Caco-2 (cell line): Measurements from ENCODE around the gene PPP1R13B. TPM values are rescaled to one million over a fixed set of nuclear protein-coding genes. Genes with fewer than 3 reads are reported as not detected.

Experiments
- BruUV-seq: library from RNA; stranded (reverse); fragments of 400-500 nt; replicated peaks from 2 replicates; lab custom pipeline; 2021; lab: Mats Ljungman, UMichigan
- CTCF ChIA-PET: fragments of 300-600 bp; sonication (Branson Sonifier 250); formaldehyde crosslinking; loops from one replicate; lab custom pipeline; 2022; ENCODE audit warnings: antibody characterized with exemption; lab: Charles Lee
- POLR2A ChIA-PET: fragments of 300-600 bp; sonication (Branson Sonifier 250); formaldehyde crosslinking; loops from one replicate; lab custom pipeline; 2022; ENCODE audit warnings: antibody characterized with exemption; lab: Charles Lee
- DNase-seq, 2 experiments: peaks; one replicate each; pipeline versions ENCODE4 v3.0.0 to v3.0.0-alpha.2; 2020 to 2022
- H3K27me3 ChIP-seq: replicated peaks from 2 replicates; pipeline ENCODE4 v1.6.0; 2011; ENCODE audit warnings: low read length; ENCODE audit not compliant: control insufficient read depth, insufficient read depth
- H3K36me3 ChIP-seq: 2 replicates; pipeline ENCODE4 v1.5.1; 2011; ENCODE audit warnings: low read length; ENCODE audit not compliant: control insufficient read depth, insufficient read depth
- H3K4me1 ChIP-seq: fragments of 250-450 bp; sonication (Bioruptor Pico); 2 replicates; pipeline ENCODE4 v1.5.1; 2020; ENCODE audit warnings: mild to moderate bottlenecking
- H3K4me3 ChIP-seq: 2 replicates; pipeline ENCODE4 v1.5.1; 2011; ENCODE audit warnings: low read depth, mild to moderate bottlenecking, control low read depth, low read length
- H3K9me3 ChIP-seq: fragments of 250-450 bp; sonication (Bioruptor Pico); 2 replicates; pipeline ENCODE4 v1.5.1; 2020; ENCODE audit warnings: mild to moderate bottlenecking, moderate library complexity
- H3K27ac Mint-ChIP-seq: one replicate; pipeline ENCODE4 v1.8.0; 2022; ENCODE audit warnings: mixed read lengths; ENCODE audit not compliant: unreplicated experiment
- H3K27me3 Mint-ChIP-seq: one replicate; pipeline ENCODE4 v1.8.0; 2022; ENCODE audit warnings: mixed read lengths; ENCODE audit not compliant: insufficient read depth, unreplicated experiment
- H3K36me3 Mint-ChIP-seq: one replicate; pipeline ENCODE4 v1.8.0; 2022; ENCODE audit warnings: mild to moderate bottlenecking, mixed read lengths; ENCODE audit not compliant: insufficient read depth, unreplicated experiment
- H3K4me1 Mint-ChIP-seq: one replicate; pipeline ENCODE4 v1.8.0; 2022; ENCODE audit warnings: low read depth, mixed read lengths; ENCODE audit not compliant: unreplicated experiment
- H3K4me3 Mint-ChIP-seq: one replicate; pipeline ENCODE4 v1.8.0; 2022; ENCODE audit warnings: mild to moderate bottlenecking, moderate library complexity, mixed read lengths; ENCODE audit not compliant: unreplicated experiment
- H3K9me3 Mint-ChIP-seq: one replicate; pipeline ENCODE4 v1.8.0; 2022; ENCODE audit warnings: mixed read lengths; ENCODE audit not compliant: unreplicated experiment
- CTCF ChIP-seq, 2 experiments: fragments of 200-600 bp in 1 of 2; IDR thresholded peaks; 1 replicate in 1 of 2; 2 replicates in 1 of 2; pipeline versions ENCODE4 v1.5.1 to v1.8.0; 2011 to 2022; ENCODE audit warnings: antibody characterized with exemption in 1 of 2, control low read depth in 1 of 2, inconsistent platforms in 1 of 2, low read depth in 1 of 2, low read length in 1 of 2, mild to moderate bottlenecking in 1 of 2, moderate library complexity in 1 of 2; ENCODE audit not compliant: insufficient read depth in 1 of 2, severe bottlenecking in 1 of 2, unreplicated experiment in 1 of 2
- intact Hi-C: fragments of 100-400 bp; cut with micrococcal nuclease; formaldehyde crosslinking; loops from one replicate; pipeline ENCODE4 v1.10.0; 2022; ENCODE audit not compliant: unreplicated experiment
- total RNA-seq: library from RNA; stranded (reverse); gene quantifications from 2 replicates; pipeline ENCODE4 v1.2.3, GENCODE V29; 2022

The PPP1R13B gene
- total RNA-seq, 1 experiment from 2014 or later, result 15.8 TPM

- Histone ChIP-seq H3K4me1 (no peaks in the 10 kb centered on the region), H3K4me3 (no peak overlapping the region), H3K9me3 (no peaks in the 10 kb centered on the region), H3K27me3 (no peaks in the 10 kb centered on the region), H3K36me3 (peaks cover 2% of the 10 kb centered on the region; the same call in 1 of the 2 replicates)
- ChIA-PET POLR2A (no interaction called here), CTCF (no interaction called here)
- no peaks in the 10 kb centered on the region for H3K4me1 Mint-ChIP-seq
- H3K36me3 Mint-ChIP-seq, result peaks cover 33% of the 10 kb centered on the region
- no TSS peak for BruUV-seq
- no peak overlapping the region for H3K27ac Mint-ChIP-seq
- no peaks in the 10 kb centered on the region for H3K27me3 Mint-ChIP-seq
- H3K4me3 Mint-ChIP-seq, result no peak overlapping the region
- no peak for DNase-seq
- peak in 1 of 2 experiments; percentile 14 for TF ChIP-seq CTCF (IDR thresholded peaks at IDR 0.05; ENCODE audit: insufficient read depth in 1 of 2, low read depth in 1 of 2, low read length in 1 of 2, severe bottlenecking in 1 of 2, unreplicated experiment in 1 of 2)
- H3K9me3 Mint-ChIP-seq, result no peaks in the 10 kb centered on the region
- intact Hi-C loops, result no loop called here
Measured at GRCh38 chr14:103730490-103731035, 116.8 kb downstream of the PPP1R13B start.

- Mint-ChIP-seq H3K36me3 (peaks cover 33% of the 10 kb centered on the region), H3K9me3 (no peaks in the 10 kb centered on the region), H3K27me3 (no peaks in the 10 kb centered on the region), H3K4me1 (no peaks in the 10 kb centered on the region), H3K4me3 (no peak overlapping the region), H3K27ac (no peak overlapping the region)
- Histone ChIP-seq H3K4me3 (no peak overlapping the region), H3K4me1 (no peaks in the 10 kb centered on the region), H3K9me3 (no peaks in the 10 kb centered on the region), H3K27me3 (no peaks in the 10 kb centered on the region), H3K36me3 (peaks cover 2% of the 10 kb centered on the region; the same call in 1 of the 2 replicates)
- no TSS peak for BruUV-seq
- CTCF ChIA-PET, result no interaction called here
- no peak for DNase-seq
- intact Hi-C loops, result no loop called here
- POLR2A ChIA-PET, result no interaction called here
- TF ChIP-seq CTCF (IDR thresholded peaks at IDR 0.05; ENCODE audit: insufficient read depth in 1 of 2, low read depth in 1 of 2, low read length in 1 of 2, severe bottlenecking in 1 of 2, unreplicated experiment in 1 of 2), result no peak
Measured at GRCh38 chr14:103729496-103730448, 117.6 kb downstream of the PPP1R13B start.

- CTCF ChIA-PET, result no interaction called here
- H3K9me3 Mint-ChIP-seq, result no peaks in the 10 kb centered on the region
- no peaks in the 10 kb centered on the region for H3K4me1 Mint-ChIP-seq
- intact Hi-C loops, result no loop called here
- H3K4me3 Mint-ChIP-seq, result no peak overlapping the region
- H3K36me3 Mint-ChIP-seq, result peaks cover 33% of the 10 kb centered on the region
- Histone ChIP-seq H3K9me3 (no peaks in the 10 kb centered on the region), H3K4me1 (no peaks in the 10 kb centered on the region), H3K4me3 (no peak overlapping the region), H3K27me3 (no peaks in the 10 kb centered on the region), H3K36me3 (peaks cover 2% of the 10 kb centered on the region; the same call in 1 of the 2 replicates)
- POLR2A ChIA-PET, result no interaction called here
- no TSS peak for BruUV-seq
- no peaks in the 10 kb centered on the region for H3K27me3 Mint-ChIP-seq
- DNase-seq, result no peak
- TF ChIP-seq CTCF (IDR thresholded peaks at IDR 0.05; ENCODE audit: insufficient read depth in 1 of 2, low read depth in 1 of 2, low read length in 1 of 2, severe bottlenecking in 1 of 2, unreplicated experiment in 1 of 2), result no peak
- H3K27ac Mint-ChIP-seq, result no peak overlapping the region
Measured at GRCh38 chr14:103728721-103729120, 118.7 kb downstream of the PPP1R13B start.
